K562 (cell line): ENCODE results near the gene NDUFA3. TPM values are rescaled to one million over a fixed set of nuclear protein-coding genes. Genes with fewer than 3 reads are reported as not detected.
A peak's percentile ranks its signal among the peaks of the same experiment; 100 is the strongest.

ENCODE experiments used
- CTCF ChIP-seq, 3 experiments: IDR thresholded peaks in 2 of 3; conservative IDR thresholded peaks in 1 of 3; 2 replicates each; pipeline ENCODE4 v1.5.1; 2011 to 2012; ENCODE audit warnings: low read length in 3 of 3, mild to moderate bottlenecking in 3 of 3, control low read depth in 2 of 3, improper control_type of control experiment in 1 of 3, inconsistent platforms in 1 of 3, low read depth in 1 of 3, mixed read lengths in 1 of 3, moderate library complexity in 1 of 3; ENCODE audit not compliant: insufficient read depth in 2 of 3
- GABPB2 ChIP-seq: fragments of 250-450 bp; sonication (Bioruptor Pico); conservative IDR thresholded peaks from 2 replicates; pipeline ENCODE4 v1.5.1; 2021; ENCODE audit warnings: mild to moderate bottlenecking
- GTF2A2 ChIP-seq: IDR thresholded peaks from 2 replicates; pipeline ENCODE4 v1.6.1; 2016; ENCODE audit warnings: mild to moderate bottlenecking, missing genetic modification characterization, missing compliant biosample characterization
- KLF6 ChIP-seq: fragments of 250-450 bp; sonication (Bioruptor Pico); IDR thresholded peaks from 2 replicates; pipeline ENCODE4 v1.4.0; 2020; ENCODE audit warnings: mild to moderate bottlenecking, moderate library complexity, borderline replicate concordance
- LARP7 ChIP-seq: fragments of 450-650 bp; IDR thresholded peaks from 2 replicates; pipeline ENCODE4 v1.6.1; 2016
- MEIS2 ChIP-seq: fragments of 450-650 bp; IDR thresholded peaks from 2 replicates; pipeline ENCODE4 v1.6.1; 2014; ENCODE audit warnings: mild to moderate bottlenecking; ENCODE audit not compliant: partially characterized antibody
- POLR2AphosphoS5 ChIP-seq: IDR thresholded peaks from 2 replicates; pipeline ENCODE4 v1.6.1; 2011; ENCODE audit warnings: mild to moderate bottlenecking, low read depth, low read length, moderate library complexity; ENCODE audit not compliant: control insufficient read depth, insufficient read depth
- POLR2B ChIP-seq: fragments of 450-650 bp; IDR thresholded peaks from 2 replicates; pipeline ENCODE4 v1.6.1; 2018; ENCODE audit warnings: low read depth; ENCODE audit not compliant: partially characterized antibody
- POU5F1 ChIP-seq: fragments of 150-350 bp; IDR thresholded peaks from 2 replicates; pipeline ENCODE4 v1.6.1; 2014; ENCODE audit warnings: borderline replicate concordance, low read length, low read depth, mild to moderate bottlenecking; ENCODE audit not compliant: partially characterized antibody
- PYGO2 ChIP-seq: fragments of 450-650 bp; IDR thresholded peaks from 2 replicates; pipeline ENCODE4 v1.6.1; 2016; ENCODE audit warnings: mild to moderate bottlenecking, missing genetic modification characterization, moderate library complexity, missing compliant biosample characterization
- SAP30 ChIP-seq: fragments of 200-600 bp; sonication (generic); IDR thresholded peaks from 2 replicates; pipeline ENCODE4 v1.6.1; 2012; ENCODE audit warnings: borderline replicate concordance, low read depth, mild to moderate bottlenecking, moderate library complexity, low read length, control low read depth, inconsistent platforms; ENCODE audit not compliant: insufficient read depth, poor library complexity, severe bottlenecking
- SP1 ChIP-seq: sonication (generic); formaldehyde crosslinking; IDR thresholded peaks from 2 replicates; pipeline ENCODE4 v1.8.1; 2022; ENCODE audit warnings: mild to moderate bottlenecking, missing genetic modification reagents
- SUPT5H ChIP-seq: fragments of 450-650 bp; IDR thresholded peaks from 2 replicates; pipeline ENCODE4 v1.6.1; 2016
- ZNF668 ChIP-seq: fragments of 250-450 bp; sonication (Bioruptor Pico); IDR thresholded peaks from 2 replicates; pipeline ENCODE4 v1.8.0; 2022; ENCODE audit warnings: mild to moderate bottlenecking, inconsistent platforms
- ZSCAN29 ChIP-seq: fragments of 450-650 bp; IDR thresholded peaks from 2 replicates; pipeline ENCODE4 v1.6.1; 2017
- polyA plus RNA-seq, 8 experiments: library from polyadenylated mRNA; depleted of rRNA in 4 of 8; stranded (reverse) in 5 of 8; unstranded in 3 of 8; fragments of >200 nt; fragmentation: Nextera tagmentation in 2 of 8; fragmentation: Illumina TruSeq in 1 of 8; extraction: Ambion mirVana in 2 of 8; extraction: Trizol in 1 of 8; gene quantifications; 2 replicates each; pipeline versions ENCODE4 v1.2.1 to v1.2.3, GENCODE V29; 2011 to 2014; ENCODE audit warnings: inconsistent platforms in 1 of 8, missing spikeins in 1 of 8
- total RNA-seq, 7 experiments: library from RNA; depleted of rRNA in 6 of 7; stranded (reverse); fragments of >200 nt in 6 of 7; fragmentation: Illumina TruSeq in 2 of 7; extraction: Trizol in 2 of 7; gene quantifications; 2 replicates each; pipeline versions ENCODE4 v1.2.1 to v1.2.3, GENCODE V29; 2011 to 2021; ENCODE audit warnings: low replicate concordance in 1 of 7
- TF ChIP-seq, protein P1 (sequence below): conservative IDR thresholded peaks from 2 replicates; pipeline ENCODE4 v1.6.1; 2011; ENCODE audit warnings: low read depth, mild to moderate bottlenecking, low read length; ENCODE audit not compliant: control insufficient read depth
- TF ChIP-seq, protein P2 (sequence below): fragments of 250-450 bp; sonication (Bioruptor Pico); IDR thresholded peaks from 2 replicates; pipeline ENCODE4 v1.8.0; 2022; ENCODE audit warnings: inconsistent platforms, mild to moderate bottlenecking, moderate library complexity, borderline replicate concordance

Gene NDUFA3
- total and polyA plus RNA-seq, 9 of the 15 experiments (the other 6 are each of a cell fraction or from before 2014, with no cell fraction given): 39.2 to 279 (median 138) TPM

GRCh38 chr19:54102421-54103169 lies at the start of gene NDUFA3 (continued):
- peak; percentile 48 for TF ChIP-seq SAP30
- TF ChIP-seq, protein P1, sequence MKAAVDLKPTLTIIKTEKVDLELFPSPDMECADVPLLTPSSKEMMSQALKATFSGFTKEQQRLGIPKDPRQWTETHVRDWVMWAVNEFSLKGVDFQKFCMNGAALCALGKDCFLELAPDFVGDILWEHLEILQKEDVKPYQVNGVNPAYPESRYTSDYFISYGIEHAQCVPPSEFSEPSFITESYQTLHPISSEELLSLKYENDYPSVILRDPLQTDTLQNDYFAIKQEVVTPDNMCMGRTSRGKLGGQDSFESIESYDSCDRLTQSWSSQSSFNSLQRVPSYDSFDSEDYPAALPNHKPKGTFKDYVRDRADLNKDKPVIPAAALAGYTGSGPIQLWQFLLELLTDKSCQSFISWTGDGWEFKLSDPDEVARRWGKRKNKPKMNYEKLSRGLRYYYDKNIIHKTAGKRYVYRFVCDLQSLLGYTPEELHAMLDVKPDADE: peak; percentile 98
- peak in 1 of 3 experiments; percentile 9; a peak in 1 of 6 replicates for TF ChIP-seq CTCF (IDR thresholded peaks at IDR 0.05 in 2 of 3, conservative IDR thresholded peaks at IDR 0.05 in 1 of 3; ENCODE audit: insufficient read depth in 2 of 3, low read depth in 1 of 3, low read length in 3 of 3)
- 0 out of 2 replicates have a peak, but pooled peaks have one; percentile 20 for TF ChIP-seq KLF6 (CRISPR knock-in tag)
- TF ChIP-seq ZSCAN29: no peak
- peak; percentile 65 for TF ChIP-seq POU5F1
- peak; percentile 94 for TF ChIP-seq SUPT5H
- peak; percentile 81 for TF ChIP-seq POLR2AphosphoS5
- TF ChIP-seq GABPB2 (CRISPR knock-in tag): no peak
- 0 out of 2 replicates have a peak, but pooled peaks have one; percentile 52 for TF ChIP-seq PYGO2 (tag)
- peak; percentile 96 for TF ChIP-seq MEIS2
- TF ChIP-seq, protein P2, sequence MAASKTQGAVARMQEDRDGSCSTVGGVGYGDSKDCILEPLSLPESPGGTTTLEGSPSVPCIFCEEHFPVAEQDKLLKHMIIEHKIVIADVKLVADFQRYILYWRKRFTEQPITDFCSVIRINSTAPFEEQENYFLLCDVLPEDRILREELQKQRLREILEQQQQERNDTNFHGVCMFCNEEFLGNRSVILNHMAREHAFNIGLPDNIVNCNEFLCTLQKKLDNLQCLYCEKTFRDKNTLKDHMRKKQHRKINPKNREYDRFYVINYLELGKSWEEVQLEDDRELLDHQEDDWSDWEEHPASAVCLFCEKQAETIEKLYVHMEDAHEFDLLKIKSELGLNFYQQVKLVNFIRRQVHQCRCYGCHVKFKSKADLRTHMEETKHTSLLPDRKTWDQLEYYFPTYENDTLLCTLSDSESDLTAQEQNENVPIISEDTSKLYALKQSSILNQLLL (CRISPR knock-in tag): no peak
- TF ChIP-seq ZNF668 (CRISPR knock-in tag): no peak
- no peak for TF ChIP-seq LARP7
- peak; percentile 80; the same call in 1 of the 2 replicates for TF ChIP-seq SP1 (CRISPR knock-in tag)
- TF ChIP-seq GTF2A2 (tag): no peak
- peak; percentile 82 for TF ChIP-seq POLR2B
